Measurements from ENCODE around the gene IQSEC2.

The IQSEC2 gene

DNA sequence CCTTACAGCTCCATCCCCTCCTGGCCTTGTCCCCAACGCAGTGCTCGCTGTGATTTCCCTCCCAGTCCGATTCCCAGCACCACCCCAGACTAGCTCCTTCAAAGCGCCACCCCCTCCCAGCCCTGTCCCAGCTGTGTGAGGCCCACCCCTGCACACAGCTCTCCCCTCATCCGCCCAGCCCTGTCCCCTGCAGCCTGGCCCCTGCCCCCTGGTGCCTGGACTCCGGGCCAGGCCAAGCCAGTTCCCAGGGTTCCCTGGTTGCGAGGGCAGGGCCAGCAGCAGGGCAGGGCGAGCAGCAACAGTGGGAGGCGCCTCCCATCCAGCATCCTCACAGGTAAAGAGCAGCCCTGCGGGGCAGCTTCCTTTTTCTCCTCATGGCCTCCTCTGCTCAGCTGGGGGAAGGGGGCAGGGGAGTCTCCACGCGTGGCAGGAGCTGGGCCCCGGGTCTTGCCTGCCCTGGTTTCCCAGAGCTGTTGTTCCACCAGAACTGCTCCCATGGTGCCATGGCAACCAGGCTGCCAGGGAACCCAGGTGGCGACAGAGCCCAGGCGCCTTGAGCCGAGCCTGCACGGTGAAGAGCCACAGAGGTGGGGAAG is 24.8 kb downstream of the IQSEC2 start:
- Histone ChIP-seq H2BK15ac (replicated peaks; ENCODE audit: low read depth) (no peak overlapping the region), H3K4ac (ENCODE audit: low read depth, low read length) (no peak overlapping the region), H2BK120ac (ENCODE audit: low read depth, low read length) (no peak overlapping the region), H3K79me1 (ENCODE audit: low read length) (no peaks in the 10 kb centered on the region), H3K18ac (ENCODE audit: low read length) (no peak overlapping the region), H3K56ac (ENCODE audit: low read length) (peak overlapping the region; percentile 64), H3K36me3 (ENCODE audit: control insufficient read depth, insufficient read depth, low read length) (no peaks in the 10 kb centered on the region), H3K23ac (ENCODE audit: low read length) (no peak overlapping the region), H3K27ac (ENCODE audit: low read depth, low read length) (no peak overlapping the region), H4K8ac (ENCODE audit: low read depth, low read length) (no peak overlapping the region), H3K4me1 (ENCODE audit: control insufficient read depth, low read depth, low read length) (no peaks in the 10 kb centered on the region), H3K4me2 (ENCODE audit: low read length) (no peak overlapping the region), H3K79me2 (ENCODE audit: control insufficient read depth, insufficient read depth, low read length) (no peaks in the 10 kb centered on the region), H2AK5ac (ENCODE audit: low read length) (no peak overlapping the region), H3K9ac (ENCODE audit: low read length) (no peak overlapping the region), H4K5ac (ENCODE audit: low read length) (no peak overlapping the region), H3K4me3 (ENCODE audit: low read length) (no peak overlapping the region), H3K27me3 (ENCODE audit: insufficient read depth, low read length, poor library complexity) (no peaks in the 10 kb centered on the region), H2BK5ac (ENCODE audit: low read length) (no peak overlapping the region)
- no CpG with 5 or more reads among the region's 17 CpGs for WGBS (ENCODE audit: extremely low coverage, insufficient coverage, low lambda C conversion rate)
- DNase-seq: peak; percentile 53

DNA sequence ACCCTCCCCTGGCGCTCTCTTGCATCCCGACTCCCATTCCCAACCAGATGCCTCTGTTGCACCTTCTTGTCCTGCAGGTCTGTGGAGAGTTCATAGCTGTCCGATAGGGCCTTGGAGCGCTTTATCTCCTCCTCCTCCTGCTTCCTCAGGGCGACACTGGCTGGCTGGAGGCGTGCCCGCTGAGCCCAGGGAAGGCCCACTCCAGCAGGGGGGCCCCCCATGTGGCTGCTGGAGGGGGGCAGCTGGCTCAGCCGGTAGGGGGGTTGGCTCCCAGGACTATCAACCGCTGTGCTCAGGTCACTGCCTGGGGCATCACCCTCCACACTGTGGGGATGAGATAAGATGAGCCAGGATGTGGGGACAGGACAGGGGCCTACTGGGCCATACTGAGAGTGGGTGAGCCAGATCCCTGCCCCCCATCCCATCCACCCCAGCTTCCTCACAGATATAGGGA is 25.6 kb downstream of the IQSEC2 start:
- Histone ChIP-seq H4K5ac (ENCODE audit: low read length) (no peak overlapping the region), H2BK120ac (ENCODE audit: low read depth, low read length) (no peak overlapping the region), H3K4me2 (ENCODE audit: low read length) (no peak overlapping the region), H3K56ac (ENCODE audit: low read length) (peak overlapping the region; percentile 64), H3K23ac (ENCODE audit: low read length) (no peak overlapping the region), H2AK5ac (ENCODE audit: low read length) (no peak overlapping the region), H3K36me3 (ENCODE audit: control insufficient read depth, insufficient read depth, low read length) (no peaks in the 10 kb centered on the region), H3K79me1 (ENCODE audit: low read length) (no peaks in the 10 kb centered on the region), H3K18ac (ENCODE audit: low read length) (no peak overlapping the region), H2BK15ac (replicated peaks; ENCODE audit: low read depth) (no peak overlapping the region), H3K27ac (ENCODE audit: low read depth, low read length) (no peak overlapping the region), H3K4me3 (ENCODE audit: low read length) (no peak overlapping the region), H3K4me1 (ENCODE audit: control insufficient read depth, low read depth, low read length) (no peaks in the 10 kb centered on the region), H3K9ac (ENCODE audit: low read length) (no peak overlapping the region), H3K27me3 (ENCODE audit: insufficient read depth, low read length, poor library complexity) (no peaks in the 10 kb centered on the region), H4K8ac (ENCODE audit: low read depth, low read length) (no peak overlapping the region), H3K4ac (ENCODE audit: low read depth, low read length) (no peak overlapping the region), H2BK5ac (ENCODE audit: low read length) (no peak overlapping the region), H3K79me2 (ENCODE audit: control insufficient read depth, insufficient read depth, low read length) (no peaks in the 10 kb centered on the region)
- no peak for DNase-seq
- no CpG with 5 or more reads among the region's 9 CpGs for WGBS (ENCODE audit: extremely low coverage, insufficient coverage, low lambda C conversion rate)

DNA sequence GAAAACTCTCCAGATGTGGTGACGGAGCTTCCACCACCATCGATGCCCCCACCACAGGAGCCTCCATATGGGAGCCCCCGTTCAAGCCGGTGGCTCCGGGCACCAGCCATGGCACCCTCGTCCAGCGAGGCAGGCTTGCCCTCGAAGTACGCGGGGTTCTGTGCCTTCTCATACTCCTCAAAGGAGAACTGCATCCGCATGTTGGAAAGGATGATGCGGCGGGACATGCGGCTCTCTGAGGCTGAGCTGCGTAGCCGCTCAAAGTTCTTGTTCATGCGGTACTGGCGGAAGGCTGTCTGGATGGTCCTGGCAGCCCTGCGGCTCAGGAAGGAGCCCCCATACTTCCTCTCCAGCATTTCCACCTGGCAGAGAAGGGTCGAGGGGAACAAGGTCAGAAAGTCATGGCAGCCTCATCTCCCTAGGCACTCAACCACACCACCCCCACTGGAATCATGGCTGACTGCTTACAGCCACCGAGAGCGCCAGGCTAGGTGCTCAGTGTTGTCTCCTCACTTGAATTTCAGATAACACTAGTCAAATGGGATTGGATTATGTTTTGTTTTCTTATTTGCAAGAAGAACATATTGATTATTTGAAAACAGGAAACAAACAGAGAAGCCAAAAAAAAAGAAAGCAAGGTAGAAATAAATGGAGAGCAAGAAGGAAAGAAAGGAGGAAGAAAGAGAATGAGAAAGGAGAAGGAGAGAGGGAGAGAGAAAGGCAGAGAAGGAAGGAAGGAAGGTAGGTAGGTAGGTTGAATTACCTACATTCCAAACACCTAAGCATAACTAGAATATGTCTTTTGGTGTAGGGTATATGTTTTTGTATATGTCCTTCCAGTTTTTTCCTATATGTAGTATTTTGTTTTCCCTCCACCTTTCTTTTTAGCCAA is 26.6 kb downstream of the IQSEC2 start:
- H3K4me3 ChIP-seq (ENCODE audit: low read length): no peak overlapping the region
- H3K9ac ChIP-seq (ENCODE audit: low read length): no peak overlapping the region
- H3K4ac ChIP-seq (ENCODE audit: low read depth, low read length): no peak overlapping the region
- H3K79me2 ChIP-seq (ENCODE audit: control insufficient read depth, insufficient read depth, low read length): no peaks in the 10 kb centered on the region
- H2BK5ac ChIP-seq (ENCODE audit: low read length): no peak overlapping the region
- H4K5ac ChIP-seq (ENCODE audit: low read length): no peak overlapping the region
- H2BK120ac ChIP-seq (ENCODE audit: low read depth, low read length): no peak overlapping the region
- no peaks in the 10 kb centered on the region for H3K79me1 ChIP-seq (ENCODE audit: low read length)
- H2BK15ac ChIP-seq (replicated peaks; ENCODE audit: low read depth): no peak overlapping the region
- H4K8ac ChIP-seq (ENCODE audit: low read depth, low read length): no peak overlapping the region
- no peak overlapping the region for H3K27ac ChIP-seq (ENCODE audit: low read depth, low read length)
- DNase-seq: no peak
- no peak overlapping the region for H2AK5ac ChIP-seq (ENCODE audit: low read length)
- no peak overlapping the region for H3K23ac ChIP-seq (ENCODE audit: low read length)
- no peaks in the 10 kb centered on the region for H3K27me3 ChIP-seq (ENCODE audit: insufficient read depth, low read length, poor library complexity)
- H3K18ac ChIP-seq (ENCODE audit: low read length): no peak overlapping the region
- no peaks in the 10 kb centered on the region for H3K4me1 ChIP-seq (ENCODE audit: control insufficient read depth, low read depth, low read length)
- H3K36me3 ChIP-seq (ENCODE audit: control insufficient read depth, insufficient read depth, low read length): no peaks in the 10 kb centered on the region
- no peak overlapping the region for H3K56ac ChIP-seq (ENCODE audit: low read length)
- no peak overlapping the region for H3K4me2 ChIP-seq (ENCODE audit: low read length)
- no CpG with 5 or more reads among the region's 22 CpGs for WGBS (ENCODE audit: extremely low coverage, insufficient coverage, low lambda C conversion rate)

GRCh38 chrX:53253293-53254020 is 27.9 kb downstream of the IQSEC2 start:
- H3K23ac ChIP-seq (ENCODE audit: low read length): no peak overlapping the region
- no peak overlapping the region for H3K4ac ChIP-seq (ENCODE audit: low read depth, low read length)
- no peak overlapping the region for H3K18ac ChIP-seq (ENCODE audit: low read length)
- no peak overlapping the region for H2BK120ac ChIP-seq (ENCODE audit: low read depth, low read length)
- H3K4me2 ChIP-seq (ENCODE audit: low read length): no peak overlapping the region
- no peaks in the 10 kb centered on the region for H3K79me2 ChIP-seq (ENCODE audit: control insufficient read depth, insufficient read depth, low read length)
- H3K79me1 ChIP-seq (ENCODE audit: low read length): no peaks in the 10 kb centered on the region
- no peak overlapping the region for H3K56ac ChIP-seq (ENCODE audit: low read length)
- H2AK5ac ChIP-seq (ENCODE audit: low read length): no peak overlapping the region
- DNase-seq: no peak
- H3K27me3 ChIP-seq (ENCODE audit: insufficient read depth, low read length, poor library complexity): no peaks in the 10 kb centered on the region
- no peaks in the 10 kb centered on the region for H3K36me3 ChIP-seq (ENCODE audit: control insufficient read depth, insufficient read depth, low read length)
- H3K4me3 ChIP-seq (ENCODE audit: low read length): no peak overlapping the region
- H3K27ac ChIP-seq (ENCODE audit: low read depth, low read length): no peak overlapping the region
- WGBS (ENCODE audit: extremely low coverage, insufficient coverage, low lambda C conversion rate): no CpG with 5 or more reads among the region's 3 CpGs
- H4K8ac ChIP-seq (ENCODE audit: low read depth, low read length): no peak overlapping the region
- H3K4me1 ChIP-seq (ENCODE audit: control insufficient read depth, low read depth, low read length): no peaks in the 10 kb centered on the region
- H2BK5ac ChIP-seq (ENCODE audit: low read length): no peak overlapping the region
- H2BK15ac ChIP-seq (replicated peaks; ENCODE audit: low read depth): no peak overlapping the region
- H3K9ac ChIP-seq (ENCODE audit: low read length): no peak overlapping the region
- no peak overlapping the region for H4K5ac ChIP-seq (ENCODE audit: low read length)

- H3K27ac ChIP-seq (ENCODE audit: low read depth, low read length): no peak overlapping the region
- DNase-seq: no peak
- H2BK120ac ChIP-seq (ENCODE audit: low read depth, low read length): no peak overlapping the region
- H3K79me1 ChIP-seq (ENCODE audit: low read length): no peaks in the 10 kb centered on the region
- no peak overlapping the region for H3K18ac ChIP-seq (ENCODE audit: low read length)
- H2BK15ac ChIP-seq (replicated peaks; ENCODE audit: low read depth): no peak overlapping the region
- H3K4me2 ChIP-seq (ENCODE audit: low read length): no peak overlapping the region
- H4K5ac ChIP-seq (ENCODE audit: low read length): no peak overlapping the region
- H3K79me2 ChIP-seq (ENCODE audit: control insufficient read depth, insufficient read depth, low read length): no peaks in the 10 kb centered on the region
- no peak overlapping the region for H3K56ac ChIP-seq (ENCODE audit: low read length)
- no peak overlapping the region for H3K23ac ChIP-seq (ENCODE audit: low read length)
- no peak overlapping the region for H3K4ac ChIP-seq (ENCODE audit: low read depth, low read length)
- no peaks in the 10 kb centered on the region for H3K36me3 ChIP-seq (ENCODE audit: control insufficient read depth, insufficient read depth, low read length)
- H3K27me3 ChIP-seq (ENCODE audit: insufficient read depth, low read length, poor library complexity): no peaks in the 10 kb centered on the region
- no peak overlapping the region for H3K4me3 ChIP-seq (ENCODE audit: low read length)
- H2AK5ac ChIP-seq (ENCODE audit: low read length): no peak overlapping the region
- WGBS (ENCODE audit: extremely low coverage, insufficient coverage, low lambda C conversion rate): no CpG with 5 or more reads among the region's 2 CpGs
- no peak overlapping the region for H4K8ac ChIP-seq (ENCODE audit: low read depth, low read length)
- no peak overlapping the region for H2BK5ac ChIP-seq (ENCODE audit: low read length)
- H3K9ac ChIP-seq (ENCODE audit: low read length): no peak overlapping the region
- no peaks in the 10 kb centered on the region for H3K4me1 ChIP-seq (ENCODE audit: control insufficient read depth, low read depth, low read length)
Observed at GRCh38 chrX:53251307-53251706, 30.1 kb downstream of the IQSEC2 start.
